HepG2 (cell line): ENCODE measurements around the gene ZC3H14. TPM values are rescaled to one million over a fixed set of nuclear protein-coding genes. Genes with fewer than 3 reads are reported as not detected.

Experiments used
- CTCF ChIP-seq: sonication (generic); formaldehyde crosslinking; IDR thresholded peaks from 2 replicates; pipeline ENCODE4 v1.5.0; 2020; ENCODE audit warnings: mild to moderate bottlenecking, missing genetic modification reagents, moderate library complexity
- DNMT3B ChIP-seq: conservative IDR thresholded peaks from 2 replicates; pipeline ENCODE4 v1.6.1; 2016; ENCODE audit warnings: missing biosample characterization, control low read depth
- ELF1 ChIP-seq: sonication (generic); formaldehyde crosslinking; IDR thresholded peaks from 2 replicates; pipeline ENCODE4 v1.4.0; 2020; ENCODE audit warnings: missing genetic modification reagents
- ESRRA ChIP-seq: sonication (generic); formaldehyde crosslinking; IDR thresholded peaks from 2 replicates; pipeline ENCODE4 v1.5.1; 2020; ENCODE audit warnings: mild to moderate bottlenecking, low read depth, missing genetic modification reagents
- FOXO4 ChIP-seq: sonication (generic); formaldehyde crosslinking; conservative IDR thresholded peaks from 2 replicates; pipeline ENCODE4 v1.8.1; 2023; ENCODE audit warnings: missing genetic modification reagents
- GABPB1 ChIP-seq: IDR thresholded peaks from 2 replicates; pipeline ENCODE4 v1.6.1; 2016; ENCODE audit warnings: mild to moderate bottlenecking, missing genetic modification reagents, moderate library complexity, missing compliant biosample characterization
- HES4 ChIP-seq: sonication (generic); formaldehyde crosslinking; IDR thresholded peaks from 2 replicates; pipeline ENCODE4 v1.9.0; 2021; ENCODE audit warnings: mild to moderate bottlenecking, missing genetic modification reagents, borderline replicate concordance
- HMGA1 ChIP-seq: sonication (generic); formaldehyde crosslinking; conservative IDR thresholded peaks from 2 replicates; pipeline ENCODE4 v1.4.0; 2020; ENCODE audit warnings: missing genetic modification reagents
- HNRNPL ChIP-seq: fragments of 200-400 bp; formaldehyde crosslinking; IDR thresholded peaks from 2 replicates; pipeline ENCODE4 v1.6.1; 2017; ENCODE audit warnings: mild to moderate bottlenecking, low read depth, low read length
- IRF2 ChIP-seq: IDR thresholded peaks from 2 replicates; pipeline ENCODE4 v1.6.1; 2018; ENCODE audit warnings: missing genetic modification reagents, missing compliant biosample characterization
- KLF6 ChIP-seq: IDR thresholded peaks from 2 replicates; pipeline ENCODE4 v1.8.0; 2016; ENCODE audit warnings: missing biosample characterization, missing genetic modification reagents
- MYNN ChIP-seq: sonication (generic); formaldehyde crosslinking; IDR thresholded peaks from 2 replicates; pipeline ENCODE4 v1.4.0; 2020; ENCODE audit warnings: mild to moderate bottlenecking, low read depth, missing genetic modification reagents
- NR2F2 ChIP-seq: IDR thresholded peaks from 2 replicates; pipeline ENCODE4 v1.6.1; 2012; ENCODE audit warnings: low read depth, inconsistent platforms, borderline replicate concordance
- RERE ChIP-seq: IDR thresholded peaks from 2 replicates; pipeline ENCODE4 v1.6.1; 2016; ENCODE audit warnings: low read depth, missing genetic modification reagents, missing compliant biosample characterization
- SMAD1 ChIP-seq: sonication (generic); formaldehyde crosslinking; IDR thresholded peaks from 2 replicates; pipeline ENCODE4 v1.4.0; 2020; ENCODE audit warnings: missing genetic modification reagents, low read depth, mild to moderate bottlenecking, borderline replicate concordance
- ZFP91 ChIP-seq: sonication (generic); formaldehyde crosslinking; IDR thresholded peaks from 2 replicates; pipeline ENCODE4 v1.9.0; 2022; ENCODE audit warnings: missing genetic modification reagents, mild to moderate bottlenecking, borderline replicate concordance
- ZNF207 ChIP-seq: fragments of 450-650 bp; IDR thresholded peaks from 2 replicates; pipeline ENCODE4 v1.6.1; 2016; ENCODE audit warnings: antibody characterized with exemption, borderline replicate concordance
- ZNF367 ChIP-seq: sonication (generic); formaldehyde crosslinking; IDR thresholded peaks from 2 replicates; pipeline ENCODE4 v1.4.0; 2020; ENCODE audit warnings: missing genetic modification reagents, borderline replicate concordance
- polyA plus RNA-seq, 8 experiments: library from polyadenylated mRNA; depleted of rRNA in 3 of 8; stranded (reverse) in 7 of 8; unstranded in 1 of 8; fragments of >200 nt; fragmentation: Illumina TruSeq in 4 of 8; extraction: Trizol in 4 of 8; gene quantifications; 2 replicates each; pipeline versions ENCODE4 v1.2.1 to v1.2.3, GENCODE V29; 2011 to 2016; ENCODE audit warnings: low read depth in 4 of 8, missing spikeins in 1 of 8, mixed read lengths in 1 of 8; ENCODE audit not compliant: insufficient read depth in 1 of 8
- total RNA-seq, 5 experiments: library from RNA; depleted of rRNA; stranded (reverse); fragments of >200 nt; fragmentation: Illumina TruSeq; extraction: Trizol; gene quantifications; 2 replicates each; pipeline ENCODE4 v1.2.3, GENCODE V29; 2016; ENCODE audit warnings: low read depth in 1 of 5

Gene ZC3H14
- total and polyA plus RNA-seq, 2 of the 13 experiments (the other 11 are each of a cell fraction or from before 2014, with no cell fraction given): 65.1 to 67.5 TPM

GRCh38 chr14:88562831-88563686 is at the start of gene ZC3H14 (continued):
- no peak for TF ChIP-seq RERE
- TF ChIP-seq NR2F2: no peak
- peak; percentile 90; the same call in 1 of the 2 replicates for TF ChIP-seq ZFP91 (CRISPR knock-in tag)
- peak; percentile 78 for TF ChIP-seq HES4 (CRISPR knock-in tag)
- TF ChIP-seq SMAD1 (CRISPR knock-in tag): no peak; the same call in 1 of the 2 replicates
- TF ChIP-seq ZNF367 (CRISPR knock-in tag): peak; percentile 49; the same call in 1 of the 2 replicates
- no peak; the same call in 1 of the 2 replicates for TF ChIP-seq MYNN (CRISPR knock-in tag)
- TF ChIP-seq FOXO4: no peak
- TF ChIP-seq ELF1 (CRISPR knock-in tag): no peak
- no peak for TF ChIP-seq ZNF207
- TF ChIP-seq GABPB1 (CRISPR knock-in tag): peak; percentile 85
- TF ChIP-seq ESRRA (CRISPR knock-in tag): peak; percentile 68
- TF ChIP-seq DNMT3B (CRISPR knock-in tag): no peak
- no peak for TF ChIP-seq HMGA1 (CRISPR knock-in tag)
- TF ChIP-seq IRF2 (CRISPR knock-in tag): peak; percentile 53; the same call in 1 of the 2 replicates
- peak; percentile 87; the same call in 1 of the 2 replicates for TF ChIP-seq KLF6 (CRISPR knock-in tag)
- 0 out of 2 replicates have a peak, but pooled peaks have one; percentile 41 for TF ChIP-seq HNRNPL
- peak; percentile 48; the same call in 1 of the 2 replicates for TF ChIP-seq CTCF (CRISPR knock-in tag)
